Ascending aorta (tissue), 2 donors: ENCODE measurements around the gene CDK7. TPM values are rescaled to one million over a fixed set of nuclear protein-coding genes. Genes with fewer than 3 reads are reported as not detected.

Source experiments
- DNase-seq, 2 donors: peaks; one replicate each; pipeline ENCODE4 v3.0.0-alpha.2; 2019; ENCODE audit warnings: low spot score in 2 of 2
- H3K27ac ChIP-seq, 2 donors: fragments of 200-600 bp; sonication (generic); one replicate each; pipeline ENCODE4 v1.5.1; 2016 to 2017; ENCODE audit warnings: mild to moderate bottlenecking in 1 of 2
- H3K27me3 ChIP-seq: fragments of 200-600 bp; sonication (generic); one replicate; pipeline ENCODE4 v1.5.1; 2017
- H3K36me3 ChIP-seq, 2 donors: fragments of 200-600 bp; sonication (generic); one replicate each; pipeline ENCODE4 v1.5.1; 2016
- H3K4me1 ChIP-seq, 2 donors: fragments of 200-600 bp; sonication (generic); one replicate each; pipeline ENCODE4 v1.5.1; 2016 to 2017; ENCODE audit warnings: mild to moderate bottlenecking in 1 of 2
- H3K4me3 ChIP-seq, 2 donors: fragments of 200-600 bp; sonication (generic); one replicate each; pipeline ENCODE4 v1.5.1; 2016 to 2017; ENCODE audit warnings: mild to moderate bottlenecking in 1 of 2
- H3K9me3 ChIP-seq, 2 donors: fragments of 200-600 bp; sonication (generic); one replicate each; pipeline ENCODE4 v1.5.1; 2016
- CTCF ChIP-seq, 3 experiments: fragments of 200-600 bp in 2 of 3; fragments of 450-650 bp in 1 of 3; sonication (generic) in 2 of 3; IDR thresholded peaks; one replicate each; pipeline ENCODE4 v1.5.1; 2016 to 2019; ENCODE audit warnings: antibody characterized with exemption in 3 of 3, mild to moderate bottlenecking in 1 of 3, moderate library complexity in 1 of 3
- intact Hi-C: fragments of 100-400 bp; cut with DNase I; formaldehyde crosslinking; loops from one replicate; pipeline ENCODE4 v1.15.1; 2023
- total RNA-seq: library from RNA; depleted of rRNA; stranded (reverse); fragments of >200 nt; gene quantifications from one replicate; pipeline ENCODE4 v1.1.0, GENCODE V29; 2016

The CDK7 gene
- total RNA-seq, 1 donor from 2014 or later, result 94.3 TPM

- intact Hi-C loops, result no loop called here
- no peak for TF ChIP-seq CTCF (IDR thresholded peaks at IDR 0.05)
- no peaks in the 10 kb centered on the region for H3K27me3 ChIP-seq
- DNase-seq, result no peak
- H3K4me1 ChIP-seq, result no peaks in the 10 kb centered on the region
- no peak overlapping the region for H3K4me3 ChIP-seq
- H3K9me3 ChIP-seq, result no peaks in the 10 kb centered on the region
- peaks cover 0 to 25% of the 10 kb centered on the region in 2 donors for H3K36me3 ChIP-seq
- H3K27ac ChIP-seq, result no peak overlapping the region
Observed at GRCh38 chr5:69317391-69317790, 82.7 kb downstream of the CDK7 start.

GRCh38 chr5:69326365-69326764 lies 91.7 kb downstream of the CDK7 start:
- Histone ChIP-seq H3K27me3 (no peaks in the 10 kb centered on the region), H3K36me3 (no peaks in the 10 kb centered on the region), H3K27ac (no peak overlapping the region), H3K9me3 (no peaks in the 10 kb centered on the region), H3K4me3 (no peak overlapping the region), H3K4me1 (no peaks in the 10 kb centered on the region)
- intact Hi-C loops, result no loop called here
- DNase-seq, result no peak
- no peak for TF ChIP-seq CTCF (IDR thresholded peaks at IDR 0.05)

Other genes with a start within 250 kb of the CDK7 start
- gene SLC30A5, start 140.9 kb upstream of the CDK7 start, total RNA-seq, result 20.6 TPM
- gene CCNB1, start 67.7 kb upstream of the CDK7 start, total RNA-seq, result 16.0 TPM
- gene CENPH, start 45.3 kb upstream of the CDK7 start, total RNA-seq, result not detected
- gene CCDC125, start 97.9 kb downstream of the CDK7 start, total RNA-seq, result 5.2 TPM
- 3.9 TPM for gene AK6, start 134.6 kb downstream of the CDK7 start, total RNA-seq
- gene TAF9, start 134.6 kb downstream of the CDK7 start, total RNA-seq, result 6.3 TPM
- gene RAD17, start 134.9 kb downstream of the CDK7 start, total RNA-seq, result 24.4 TPM
- not detected for gene MARVELD2, start 180.2 kb downstream of the CDK7 start, total RNA-seq